WTC11 (cell line): ENCODE measurements around the gene MTUS2. TPM values are rescaled to one million over a fixed set of nuclear protein-coding genes. Genes with fewer than 3 reads are reported as not detected.

Experiments used
- ATAC-seq: fragments of 200-7000 bp; cut with Tn5 transposase; 2 replicates; pipeline ENCODE4 v1.10.0; 2021; ENCODE audit warnings: mild to moderate bottlenecking, moderate library complexity
- CTCF ChIA-PET: fragments of 300-600 bp; sonication (Branson Sonifier 250); formaldehyde crosslinking; loops from one replicate; lab custom pipeline; 2021; ENCODE audit warnings: antibody characterized with exemption; lab: Charles Lee
- POLR2A ChIA-PET: fragments of 350-600 bp; sonication (Branson Sonifier 250); formaldehyde crosslinking; loops from one replicate; lab custom pipeline; 2021; ENCODE audit warnings: antibody characterized with exemption; lab: Charles Lee
- DNase-seq: peaks from one replicate; pipeline ENCODE4 v3.0.0; 2021; ENCODE audit warnings: low spot score
- H3K27ac Mint-ChIP-seq: 2 replicates; pipeline ENCODE4 v1.8.0; 2021; ENCODE audit warnings: mixed read lengths
- H3K27me3 Mint-ChIP-seq: 2 replicates; pipeline ENCODE4 v1.8.0; 2021; ENCODE audit warnings: low read depth, mild to moderate bottlenecking, moderate library complexity, mixed read lengths
- H3K36me3 Mint-ChIP-seq: 2 replicates; pipeline ENCODE4 v1.8.0; 2021; ENCODE audit warnings: mixed read lengths
- H3K4me1 Mint-ChIP-seq: 2 replicates; pipeline ENCODE4 v1.8.0; 2022; ENCODE audit warnings: mixed read lengths
- H3K4me3 Mint-ChIP-seq: 2 replicates; pipeline ENCODE4 v1.8.0; 2021; ENCODE audit warnings: mild to moderate bottlenecking, moderate library complexity, mixed read lengths
- H3K9me3 Mint-ChIP-seq: 2 replicates; pipeline ENCODE4 v1.8.0; 2021; ENCODE audit warnings: mixed read lengths
- NR1H2 ChIP-seq: sonication (generic); formaldehyde crosslinking; IDR thresholded peaks from 2 replicates; pipeline ENCODE4 v1.9.0; 2021; ENCODE audit warnings: mild to moderate bottlenecking, moderate library complexity, missing genetic modification reagents
- RELA ChIP-seq: sonication (generic); formaldehyde crosslinking; IDR thresholded peaks from 2 replicates; pipeline ENCODE4 v1.8.1; 2022; ENCODE audit warnings: missing genetic modification reagents, mild to moderate bottlenecking, borderline replicate concordance
- TEAD1 ChIP-seq: sonication (generic); formaldehyde crosslinking; IDR thresholded peaks from 2 replicates; pipeline ENCODE4 v1.8.0; 2022; ENCODE audit warnings: mild to moderate bottlenecking, missing genetic modification reagents
- TEAD4 ChIP-seq: sonication (generic); formaldehyde crosslinking; IDR thresholded peaks from 2 replicates; pipeline ENCODE4 v1.8.0; 2022; ENCODE audit warnings: mild to moderate bottlenecking, missing genetic modification reagents
- ZNF219 ChIP-seq: sonication (generic); formaldehyde crosslinking; IDR thresholded peaks from 2 replicates; pipeline ENCODE4 v1.8.0; 2023; ENCODE audit warnings: missing genetic modification reagents, mild to moderate bottlenecking, borderline replicate concordance
- ZNF317 ChIP-seq: sonication (generic); formaldehyde crosslinking; IDR thresholded peaks from 2 replicates; pipeline ENCODE4 v1.8.1; 2023; ENCODE audit warnings: low read depth, mild to moderate bottlenecking, moderate library complexity, missing genetic modification reagents, borderline replicate concordance
- ZNF423 ChIP-seq: fragments of 250-450 bp; sonication (Bioruptor Pico); IDR thresholded peaks from 2 replicates; pipeline ENCODE4 v2.1.2; 2022; ENCODE audit warnings: mild to moderate bottlenecking, moderate library complexity
- total RNA-seq: library from RNA; stranded (reverse); gene quantifications from 3 replicates; pipeline ENCODE4 v1.2.3, GENCODE V29; 2021
- TF ChIP-seq, protein P1 (sequence below): sonication (generic); formaldehyde crosslinking; IDR thresholded peaks from 2 replicates; pipeline ENCODE4 v1.8.1; 2022; ENCODE audit warnings: mild to moderate bottlenecking, moderate library complexity, missing genetic modification reagents
- TF ChIP-seq, protein P2 (sequence below): fragments of 250-450 bp; sonication (Bioruptor Pico); IDR thresholded peaks from 2 replicates; pipeline ENCODE4 v2.1.2; 2022; ENCODE audit warnings: mild to moderate bottlenecking, moderate library complexity
- TF ChIP-seq, protein P3 (sequence below): fragments of 200-600 bp; IDR thresholded peaks from 2 replicates; pipeline ENCODE4 v1.8.0; 2022; ENCODE audit warnings: antibody characterized with exemption
- TF ChIP-seq, protein P4 (sequence below): sonication (generic); formaldehyde crosslinking; IDR thresholded peaks from 2 replicates; pipeline ENCODE4 v1.8.1; 2023; ENCODE audit warnings: mild to moderate bottlenecking, missing genetic modification reagents, borderline replicate concordance
- TF ChIP-seq, protein P5 (sequence below): sonication (generic); formaldehyde crosslinking; IDR thresholded peaks from 2 replicates; pipeline ENCODE4 v1.8.1; 2023; ENCODE audit warnings: mild to moderate bottlenecking, missing genetic modification reagents, moderate library complexity
- TF ChIP-seq, protein P6 (sequence below): sonication (generic); formaldehyde crosslinking; IDR thresholded peaks from 2 replicates; pipeline ENCODE4 v1.8.0; 2023; ENCODE audit warnings: missing genetic modification reagents, mild to moderate bottlenecking, borderline replicate concordance

MTUS2 gene
- total RNA-seq, 1 experiment from 2014 or later = 0.22 TPM

DNA sequence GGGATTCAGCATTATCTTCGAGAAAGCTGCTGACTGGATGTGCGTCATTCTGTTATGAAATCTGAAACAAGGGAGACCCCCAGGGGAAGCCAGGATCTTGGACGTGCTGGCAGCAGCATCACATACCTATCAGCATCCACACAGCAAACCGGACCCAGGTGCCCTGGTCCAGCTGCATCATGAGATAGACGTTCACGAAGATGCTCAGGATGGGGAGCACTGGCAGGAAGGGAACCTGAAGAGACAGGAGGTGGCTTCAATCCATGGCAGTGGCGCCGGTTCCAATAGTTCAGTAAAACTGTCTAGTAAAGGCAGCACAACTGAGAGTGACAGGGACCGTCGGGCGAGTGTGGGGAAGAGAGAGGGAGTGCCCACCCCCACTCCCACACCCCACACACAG lies 695.9 kb downstream of the MTUS2 start:
- DNase-seq (no peak), ATAC-seq (no peak)
- no peaks in the 10 kb centered on the region for H3K9me3 Mint-ChIP-seq
- ChIA-PET POLR2A (no interaction called here), CTCF (no interaction called here)
- no peak overlapping the region for H3K27ac Mint-ChIP-seq
- H3K4me1 Mint-ChIP-seq = no peaks in the 10 kb centered on the region
- no peak overlapping the region for H3K4me3 Mint-ChIP-seq
- peaks cover 64% of the 10 kb centered on the region for H3K36me3 Mint-ChIP-seq
- no peaks in the 10 kb centered on the region for H3K27me3 Mint-ChIP-seq
- no peak for TF ChIP-seq RELA (CRISPR knock-in tag)

DNA sequence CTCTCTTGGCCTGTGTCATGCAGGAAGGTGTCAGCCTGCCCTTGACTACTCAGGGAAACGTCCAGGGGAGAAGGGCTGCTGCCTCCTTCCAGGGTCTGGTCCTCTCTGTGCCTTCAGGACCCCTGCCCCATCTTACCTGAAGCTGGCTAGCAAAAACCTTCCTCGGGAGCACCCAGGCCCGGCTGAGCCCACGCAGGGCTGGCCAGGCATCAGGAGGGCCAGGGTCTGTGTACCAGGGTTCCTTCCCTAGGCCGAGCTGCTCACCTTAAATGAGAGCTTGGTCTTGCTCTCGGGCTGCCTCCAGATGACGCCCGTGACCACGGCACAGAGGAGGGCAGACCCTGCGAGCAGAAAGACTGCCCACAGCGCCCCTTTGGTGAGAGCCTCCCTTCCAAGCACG lies 696.7 kb downstream of the MTUS2 start:
- DNase-seq = no peak
- Mint-ChIP-seq H3K27me3 (no peaks in the 10 kb centered on the region), H3K27ac (no peak overlapping the region), H3K4me3 (no peak overlapping the region), H3K4me1 (no peaks in the 10 kb centered on the region; the same call in 1 of the 2 replicates), H3K36me3 (peaks cover 68% of the 10 kb centered on the region), H3K9me3 (no peaks in the 10 kb centered on the region)
- TF ChIP-seq, protein P1, sequence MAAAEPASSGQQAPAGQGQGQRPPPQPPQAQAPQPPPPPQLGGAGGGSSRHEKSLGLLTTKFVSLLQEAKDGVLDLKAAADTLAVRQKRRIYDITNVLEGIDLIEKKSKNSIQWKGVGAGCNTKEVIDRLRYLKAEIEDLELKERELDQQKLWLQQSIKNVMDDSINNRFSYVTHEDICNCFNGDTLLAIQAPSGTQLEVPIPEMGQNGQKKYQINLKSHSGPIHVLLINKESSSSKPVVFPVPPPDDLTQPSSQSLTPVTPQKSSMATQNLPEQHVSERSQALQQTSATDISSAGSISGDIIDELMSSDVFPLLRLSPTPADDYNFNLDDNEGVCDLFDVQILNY (CRISPR knock-in tag) = no peak
- TF ChIP-seq TEAD1 (CRISPR knock-in tag) (no peak), TEAD4 (no peak), ZNF423 (no peak), ZNF317 (CRISPR knock-in tag) (no peak), ZNF219 (CRISPR knock-in tag) (no peak), NR1H2 (CRISPR knock-in tag) (no peak)
- TF ChIP-seq, protein P2, sequence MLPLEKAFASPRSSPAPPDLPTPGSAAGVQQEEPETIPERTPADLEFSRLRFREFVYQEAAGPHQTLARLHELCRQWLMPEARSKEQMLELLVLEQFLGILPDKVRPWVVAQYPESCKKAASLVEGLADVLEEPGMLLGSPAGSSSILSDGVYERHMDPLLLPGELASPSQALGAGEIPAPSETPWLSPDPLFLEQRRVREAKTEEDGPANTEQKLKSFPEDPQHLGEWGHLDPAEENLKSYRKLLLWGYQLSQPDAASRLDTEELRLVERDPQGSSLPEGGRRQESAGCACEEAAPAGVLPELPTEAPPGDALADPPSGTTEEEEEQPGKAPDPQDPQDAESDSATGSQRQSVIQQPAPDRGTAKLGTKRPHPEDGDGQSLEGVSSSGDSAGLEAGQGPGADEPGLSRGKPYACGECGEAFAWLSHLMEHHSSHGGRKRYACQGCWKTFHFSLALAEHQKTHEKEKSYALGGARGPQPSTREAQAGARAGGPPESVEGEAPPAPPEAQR (CRISPR knock-in tag) = no peak
- TF ChIP-seq, protein P3, sequence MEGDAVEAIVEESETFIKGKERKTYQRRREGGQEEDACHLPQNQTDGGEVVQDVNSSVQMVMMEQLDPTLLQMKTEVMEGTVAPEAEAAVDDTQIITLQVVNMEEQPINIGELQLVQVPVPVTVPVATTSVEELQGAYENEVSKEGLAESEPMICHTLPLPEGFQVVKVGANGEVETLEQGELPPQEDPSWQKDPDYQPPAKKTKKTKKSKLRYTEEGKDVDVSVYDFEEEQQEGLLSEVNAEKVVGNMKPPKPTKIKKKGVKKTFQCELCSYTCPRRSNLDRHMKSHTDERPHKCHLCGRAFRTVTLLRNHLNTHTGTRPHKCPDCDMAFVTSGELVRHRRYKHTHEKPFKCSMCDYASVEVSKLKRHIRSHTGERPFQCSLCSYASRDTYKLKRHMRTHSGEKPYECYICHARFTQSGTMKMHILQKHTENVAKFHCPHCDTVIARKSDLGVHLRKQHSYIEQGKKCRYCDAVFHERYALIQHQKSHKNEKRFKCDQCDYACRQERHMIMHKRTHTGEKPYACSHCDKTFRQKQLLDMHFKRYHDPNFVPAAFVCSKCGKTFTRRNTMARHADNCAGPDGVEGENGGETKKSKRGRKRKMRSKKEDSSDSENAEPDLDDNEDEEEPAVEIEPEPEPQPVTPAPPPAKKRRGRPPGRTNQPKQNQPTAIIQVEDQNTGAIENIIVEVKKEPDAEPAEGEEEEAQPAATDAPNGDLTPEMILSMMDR = no peak
- TF ChIP-seq, protein P4, sequence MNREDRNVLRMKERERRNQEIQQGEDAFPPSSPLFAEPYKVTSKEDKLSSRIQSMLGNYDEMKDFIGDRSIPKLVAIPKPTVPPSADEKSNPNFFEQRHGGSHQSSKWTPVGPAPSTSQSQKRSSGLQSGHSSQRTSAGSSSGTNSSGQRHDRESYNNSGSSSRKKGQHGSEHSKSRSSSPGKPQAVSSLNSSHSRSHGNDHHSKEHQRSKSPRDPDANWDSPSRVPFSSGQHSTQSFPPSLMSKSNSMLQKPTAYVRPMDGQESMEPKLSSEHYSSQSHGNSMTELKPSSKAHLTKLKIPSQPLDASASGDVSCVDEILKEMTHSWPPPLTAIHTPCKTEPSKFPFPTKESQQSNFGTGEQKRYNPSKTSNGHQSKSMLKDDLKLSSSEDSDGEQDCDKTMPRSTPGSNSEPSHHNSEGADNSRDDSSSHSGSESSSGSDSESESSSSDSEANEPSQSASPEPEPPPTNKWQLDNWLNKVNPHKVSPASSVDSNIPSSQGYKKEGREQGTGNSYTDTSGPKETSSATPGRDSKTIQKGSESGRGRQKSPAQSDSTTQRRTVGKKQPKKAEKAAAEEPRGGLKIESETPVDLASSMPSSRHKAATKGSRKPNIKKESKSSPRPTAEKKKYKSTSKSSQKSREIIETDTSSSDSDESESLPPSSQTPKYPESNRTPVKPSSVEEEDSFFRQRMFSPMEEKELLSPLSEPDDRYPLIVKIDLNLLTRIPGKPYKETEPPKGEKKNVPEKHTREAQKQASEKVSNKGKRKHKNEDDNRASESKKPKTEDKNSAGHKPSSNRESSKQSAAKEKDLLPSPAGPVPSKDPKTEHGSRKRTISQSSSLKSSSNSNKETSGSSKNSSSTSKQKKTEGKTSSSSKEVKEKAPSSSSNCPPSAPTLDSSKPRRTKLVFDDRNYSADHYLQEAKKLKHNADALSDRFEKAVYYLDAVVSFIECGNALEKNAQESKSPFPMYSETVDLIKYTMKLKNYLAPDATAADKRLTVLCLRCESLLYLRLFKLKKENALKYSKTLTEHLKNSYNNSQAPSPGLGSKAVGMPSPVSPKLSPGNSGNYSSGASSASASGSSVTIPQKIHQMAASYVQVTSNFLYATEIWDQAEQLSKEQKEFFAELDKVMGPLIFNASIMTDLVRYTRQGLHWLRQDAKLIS (CRISPR knock-in tag) = no peak
- TF ChIP-seq, protein P5, sequence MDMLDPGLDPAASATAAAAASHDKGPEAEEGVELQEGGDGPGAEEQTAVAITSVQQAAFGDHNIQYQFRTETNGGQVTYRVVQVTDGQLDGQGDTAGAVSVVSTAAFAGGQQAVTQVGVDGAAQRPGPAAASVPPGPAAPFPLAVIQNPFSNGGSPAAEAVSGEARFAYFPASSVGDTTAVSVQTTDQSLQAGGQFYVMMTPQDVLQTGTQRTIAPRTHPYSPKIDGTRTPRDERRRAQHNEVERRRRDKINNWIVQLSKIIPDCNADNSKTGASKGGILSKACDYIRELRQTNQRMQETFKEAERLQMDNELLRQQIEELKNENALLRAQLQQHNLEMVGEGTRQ = no peak
- TF ChIP-seq, protein P6, sequence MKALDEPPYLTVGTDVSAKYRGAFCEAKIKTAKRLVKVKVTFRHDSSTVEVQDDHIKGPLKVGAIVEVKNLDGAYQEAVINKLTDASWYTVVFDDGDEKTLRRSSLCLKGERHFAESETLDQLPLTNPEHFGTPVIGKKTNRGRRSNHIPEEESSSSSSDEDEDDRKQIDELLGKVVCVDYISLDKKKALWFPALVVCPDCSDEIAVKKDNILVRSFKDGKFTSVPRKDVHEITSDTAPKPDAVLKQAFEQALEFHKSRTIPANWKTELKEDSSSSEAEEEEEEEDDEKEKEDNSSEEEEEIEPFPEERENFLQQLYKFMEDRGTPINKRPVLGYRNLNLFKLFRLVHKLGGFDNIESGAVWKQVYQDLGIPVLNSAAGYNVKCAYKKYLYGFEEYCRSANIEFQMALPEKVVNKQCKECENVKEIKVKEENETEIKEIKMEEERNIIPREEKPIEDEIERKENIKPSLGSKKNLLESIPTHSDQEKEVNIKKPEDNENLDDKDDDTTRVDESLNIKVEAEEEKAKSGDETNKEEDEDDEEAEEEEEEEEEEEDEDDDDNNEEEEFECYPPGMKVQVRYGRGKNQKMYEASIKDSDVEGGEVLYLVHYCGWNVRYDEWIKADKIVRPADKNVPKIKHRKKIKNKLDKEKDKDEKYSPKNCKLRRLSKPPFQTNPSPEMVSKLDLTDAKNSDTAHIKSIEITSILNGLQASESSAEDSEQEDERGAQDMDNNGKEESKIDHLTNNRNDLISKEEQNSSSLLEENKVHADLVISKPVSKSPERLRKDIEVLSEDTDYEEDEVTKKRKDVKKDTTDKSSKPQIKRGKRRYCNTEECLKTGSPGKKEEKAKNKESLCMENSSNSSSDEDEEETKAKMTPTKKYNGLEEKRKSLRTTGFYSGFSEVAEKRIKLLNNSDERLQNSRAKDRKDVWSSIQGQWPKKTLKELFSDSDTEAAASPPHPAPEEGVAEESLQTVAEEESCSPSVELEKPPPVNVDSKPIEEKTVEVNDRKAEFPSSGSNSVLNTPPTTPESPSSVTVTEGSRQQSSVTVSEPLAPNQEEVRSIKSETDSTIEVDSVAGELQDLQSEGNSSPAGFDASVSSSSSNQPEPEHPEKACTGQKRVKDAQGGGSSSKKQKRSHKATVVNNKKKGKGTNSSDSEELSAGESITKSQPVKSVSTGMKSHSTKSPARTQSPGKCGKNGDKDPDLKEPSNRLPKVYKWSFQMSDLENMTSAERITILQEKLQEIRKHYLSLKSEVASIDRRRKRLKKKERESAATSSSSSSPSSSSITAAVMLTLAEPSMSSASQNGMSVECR (CRISPR knock-in tag) = no peak
- ChIA-PET POLR2A (no interaction called here), CTCF (interaction anchor here (3.7 kb wide), 1 partner anchor 9 kb away, joined by 19 read pairs; no protein-coding TSS in a partner anchor)
- no peak for ATAC-seq
